GM18498 (cell line): ENCODE data around the gene TNFSF9.

Source experiments
- ATAC-seq: cut with Tn5 transposase; IDR thresholded peaks from one replicate; pipeline ENCODE4 v1.9.1; 2021; ENCODE audit warnings: mild to moderate bottlenecking, moderate library complexity; ENCODE audit not compliant: unreplicated experiment

TNFSF9 gene

GRCh38 chr19:6530386-6531162, at the start of gene TNFSF9:
Gene TNFSF9, plus strand, starts transcription at chr19:6531026. Its CDS starts 11 bp downstream, at chr19:6531037.
- ATAC-seq: peak; percentile 38

GRCh38 chr19:6481541-6482342, 49.1 kb upstream of the TNFSF9 start, which contains the start of gene DENND1C:
Gene DENND1C, minus strand, starts transcription at chr19:6481787. Its CDS starts 92 bp downstream, at chr19:6481695.
- ATAC-seq: peak; percentile 78

- no peak for ATAC-seq
Measured at GRCh38 chr19:6482343-6482686, 48.5 kb upstream of the TNFSF9 start.

GRCh38 chr19:6483235-6483634, 47.6 kb upstream of the TNFSF9 start:
- ATAC-seq: no peak

GRCh38 chr19:6484230-6484629, 46.6 kb upstream of the TNFSF9 start:
- ATAC-seq: no peak

- ATAC-seq: no peak
Measured at GRCh38 chr19:6484831-6485230, 46.0 kb upstream of the TNFSF9 start.

GRCh38 chr19:6489278-6490061, 41.4 kb upstream of the TNFSF9 start:
- ATAC-seq: no peak

- no peak for ATAC-seq
Measured at GRCh38 chr19:6490134-6490533, 40.7 kb upstream of the TNFSF9 start.

GRCh38 chr19:6491802-6492592, 38.8 kb upstream of the TNFSF9 start:
- no peak for ATAC-seq

GRCh38 chr19:6494438-6495036, 36.3 kb upstream of the TNFSF9 start:
- no peak for ATAC-seq

- ATAC-seq: no peak
Measured at GRCh38 chr19:6495947-6496346, 34.9 kb upstream of the TNFSF9 start.

GRCh38 chr19:6498294-6499036, 32.4 kb upstream of the TNFSF9 start:
- no peak for ATAC-seq

- no peak for ATAC-seq
Measured at GRCh38 chr19:6499052-6499790, 31.6 kb upstream of the TNFSF9 start.

GRCh38 chr19:6500837-6501739, 29.7 kb upstream of the TNFSF9 start:
- ATAC-seq: no peak

- no peak for ATAC-seq
Measured at GRCh38 chr19:6501740-6502648, 28.8 kb upstream of the TNFSF9 start, which contains the start of gene TUBB4A. Gene TUBB4A, minus strand, starts transcription at chr19:6502309. Its CDS starts 97 bp downstream, at chr19:6502212.

- ATAC-seq: no peak
Measured at GRCh38 chr19:6503407-6504201, 27.2 kb upstream of the TNFSF9 start.
